Occipital lobe (tissue), 2 donors: ENCODE measurements around the gene LCN6. TPM values are rescaled to one million over a fixed set of nuclear protein-coding genes. Genes with fewer than 3 reads are reported as not detected.
"Not testable (repeated sequence)": the region's sequence is repeated elsewhere in the genome, so short reads cannot be mapped to it uniquely, and the experiment has no call there.

Experiments
- DNase-seq: peaks from one replicate; lab custom pipeline; 2025; lab: John Stamatoyannopoulos, UW
- total RNA-seq: library from RNA; depleted of rRNA; stranded (reverse); fragments of >200 nt; gene quantifications from one replicate; pipeline ENCODE4 v1.2.3, GENCODE V29; 2014

LCN6 gene
- total RNA-seq, 1 donor from 2014 or later = not detected

DNA sequence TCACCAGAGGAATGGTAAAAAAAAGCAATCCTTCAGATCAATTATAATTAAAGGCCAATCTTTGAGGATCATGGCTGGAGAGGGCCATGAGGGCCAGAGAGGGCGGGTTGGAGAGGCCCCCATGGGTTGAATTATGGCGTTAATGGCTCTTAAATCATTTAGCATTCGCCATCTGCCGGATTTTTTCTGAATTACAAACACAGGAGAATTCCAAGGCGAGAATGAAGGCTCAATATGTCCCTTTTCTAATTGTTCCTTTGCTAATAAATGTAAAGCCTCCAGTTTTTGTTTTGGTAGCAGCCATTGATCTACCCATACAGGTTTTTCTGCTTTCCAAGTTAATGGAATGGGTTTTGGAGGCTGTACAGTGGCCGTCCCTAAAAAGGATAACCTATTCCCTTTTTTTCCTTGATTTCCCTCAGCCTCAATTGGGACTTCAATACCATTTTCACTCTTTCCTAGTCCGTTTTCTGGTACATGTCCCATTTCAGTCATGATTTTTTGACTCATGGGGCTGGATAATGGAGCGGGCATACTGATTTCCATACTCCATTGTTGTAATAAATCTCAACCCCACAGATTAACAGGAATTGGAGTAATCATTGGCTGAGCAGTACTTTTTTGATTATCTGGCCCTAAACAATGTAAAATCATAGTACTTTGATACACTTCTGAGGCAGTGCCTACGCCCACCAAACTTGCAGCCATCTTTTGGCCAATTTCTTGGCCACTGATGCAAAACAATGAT is 36.1 kb upstream of the LCN6 start:
- no peak for DNase-seq

DNA sequence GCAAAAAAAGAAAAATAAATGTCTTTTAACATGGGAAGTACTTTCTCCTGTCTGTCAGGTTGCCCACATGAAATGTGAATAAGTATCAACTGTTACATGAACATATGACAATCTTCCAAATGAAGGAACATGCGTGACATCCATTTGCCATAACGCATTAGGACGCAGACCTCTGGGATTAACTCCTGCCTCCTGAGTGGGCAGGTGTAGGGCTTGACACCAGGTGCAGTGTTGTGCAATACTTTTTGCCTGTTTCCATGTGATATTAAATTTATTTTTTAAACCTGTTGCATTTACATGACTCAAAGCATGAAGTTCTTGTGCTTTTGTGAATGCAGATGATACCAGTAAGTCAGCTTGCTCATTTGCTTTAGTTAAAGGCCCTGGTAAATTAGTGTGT is 34.1 kb upstream of the LCN6 start:
- DNase-seq = no peak

DNA sequence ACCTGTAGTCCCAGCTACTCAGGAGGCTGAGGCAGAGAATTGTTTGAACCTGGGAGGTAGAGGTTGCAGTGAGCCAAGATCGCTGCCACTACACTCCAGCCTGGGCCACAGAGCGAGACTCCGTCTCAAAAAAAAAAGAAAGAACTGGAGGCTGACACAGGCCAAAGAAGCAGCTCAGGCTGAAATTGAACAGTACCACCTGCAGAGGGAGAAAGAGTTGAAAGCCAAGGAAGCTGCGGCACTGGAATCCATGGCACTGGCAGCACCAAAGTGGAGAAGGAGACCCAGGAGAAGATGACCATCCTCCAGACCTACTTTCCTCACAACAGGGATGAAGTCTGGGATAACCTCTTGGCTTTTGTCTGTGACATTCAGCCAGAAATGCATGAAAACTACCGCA is 31.5 kb upstream of the LCN6 start:
- DNase-seq = no peak

- DNase-seq = no peak
These were observed 29.0 kb upstream of the LCN6 start for GRCh38 chr9:136777359-136777758.

DNA sequence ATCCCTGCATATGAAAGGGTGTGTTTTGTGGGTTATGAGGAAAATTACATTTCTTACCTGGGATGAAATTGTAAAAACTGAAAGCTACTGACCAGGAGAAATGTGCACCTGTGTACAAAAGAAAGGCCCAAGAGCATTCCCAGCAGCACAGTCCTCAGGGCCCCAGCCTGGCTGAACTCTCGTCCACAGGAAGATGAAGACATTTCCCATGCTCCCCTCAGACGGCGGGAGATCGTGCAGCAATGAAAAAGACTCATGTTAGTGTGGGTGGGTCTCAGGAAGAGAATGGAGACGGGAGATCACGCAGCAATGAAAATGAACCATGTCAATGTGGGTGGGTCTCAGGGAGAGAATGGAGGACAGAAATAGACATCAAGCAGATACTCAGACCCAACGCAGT is 28.6 kb upstream of the LCN6 start:
- DNase-seq = no peak

DNA sequence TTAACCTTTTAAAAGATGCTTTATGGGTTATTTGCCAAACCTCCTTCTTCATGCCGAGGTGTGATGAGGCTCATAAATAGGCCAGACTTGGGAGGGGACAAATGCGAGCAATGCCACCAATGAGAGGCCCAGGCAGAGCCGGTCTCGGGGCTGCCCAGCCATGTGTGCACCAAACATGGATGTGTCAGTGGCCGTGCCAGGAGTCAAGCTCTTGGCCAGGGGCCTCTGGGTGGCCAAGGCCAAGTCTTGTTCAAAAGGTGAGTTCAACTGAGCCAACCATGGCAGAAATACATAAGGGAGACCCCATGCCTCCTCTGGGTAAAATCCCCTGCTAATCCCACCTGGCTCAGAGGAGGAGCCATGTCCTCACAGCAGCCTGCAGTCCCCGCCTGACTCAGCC is 26.9 kb upstream of the LCN6 start:
- no peak for DNase-seq

DNA sequence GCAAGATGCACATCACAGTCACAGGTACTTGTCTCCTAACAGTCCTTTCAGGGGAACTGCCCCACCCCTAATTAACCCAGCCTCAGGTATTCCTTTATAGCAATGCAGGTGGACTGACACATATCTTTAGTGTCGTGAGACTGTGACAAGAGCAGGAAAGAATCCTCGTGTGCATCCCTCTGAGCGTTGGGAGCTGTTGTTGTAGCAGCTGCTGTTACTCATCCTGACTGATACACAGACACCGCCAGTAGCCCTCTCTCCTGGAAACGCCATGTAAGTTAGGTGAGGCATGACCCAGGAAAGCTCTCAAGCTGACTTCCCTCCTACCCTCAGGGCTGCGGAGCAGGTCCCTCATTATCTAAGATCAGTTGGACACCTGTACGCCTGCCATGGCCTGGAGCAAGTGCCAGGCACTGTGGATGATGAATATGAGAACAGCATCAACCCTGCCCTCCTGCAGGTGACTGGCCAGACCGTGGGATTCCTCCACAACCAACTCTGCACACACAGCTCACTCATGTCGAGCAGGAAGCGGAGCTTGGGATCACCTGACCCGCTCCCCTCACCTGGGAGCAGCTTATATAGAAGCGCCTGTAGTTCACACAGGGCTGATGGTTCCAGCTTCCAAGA is 26.2 kb upstream of the LCN6 start:
- DNase-seq = no peak

- DNase-seq = no peak
These were observed 25.2 kb upstream of the LCN6 start for GRCh38 chr9:136773386-136774044.

- no peak for DNase-seq
These were observed 23.6 kb upstream of the LCN6 start for GRCh38 chr9:136771907-136772415.

- DNase-seq = no peak
These were observed 21.4 kb upstream of the LCN6 start for GRCh38 chr9:136769710-136770191.

- not testable (repeated sequence) for DNase-seq
These were observed 18.2 kb upstream of the LCN6 start for GRCh38 chr9:136766410-136767120.

GRCh38 chr9:136765745-136766409 is 17.6 kb upstream of the LCN6 start:
- not testable (repeated sequence) for DNase-seq

DNA sequence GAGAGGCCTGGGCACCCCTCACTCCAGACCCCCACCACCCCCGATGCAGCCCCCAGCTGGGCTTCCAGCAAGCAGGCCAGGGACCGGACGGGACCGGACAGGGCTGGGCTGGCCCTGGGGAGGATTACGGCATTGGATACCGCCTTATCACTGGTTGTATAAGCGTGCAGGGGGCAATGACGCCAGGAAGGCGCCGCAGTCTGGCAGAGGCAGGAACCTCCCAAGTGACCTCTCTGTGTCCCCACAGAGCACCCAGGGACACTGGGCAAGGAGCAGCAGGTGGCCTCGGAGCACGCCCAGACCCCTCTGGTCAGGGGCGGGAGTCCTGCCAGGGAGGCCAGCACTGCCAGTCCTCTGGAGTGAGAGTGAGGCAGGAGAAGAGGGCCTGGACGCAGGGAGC is 16.7 kb upstream of the LCN6 start:
- no peak for DNase-seq

- no peak for DNase-seq
These were observed 16.1 kb upstream of the LCN6 start, which contains the start of gene LCN15 for GRCh38 chr9:136764301-136764891. Gene LCN15 (minus strand): TSS chr9:136764518. CDS start chr9:136764488, 30 bp downstream.

GRCh38 chr9:136763649-136764035 is 15.3 kb upstream of the LCN6 start:
- DNase-seq = no peak

DNA sequence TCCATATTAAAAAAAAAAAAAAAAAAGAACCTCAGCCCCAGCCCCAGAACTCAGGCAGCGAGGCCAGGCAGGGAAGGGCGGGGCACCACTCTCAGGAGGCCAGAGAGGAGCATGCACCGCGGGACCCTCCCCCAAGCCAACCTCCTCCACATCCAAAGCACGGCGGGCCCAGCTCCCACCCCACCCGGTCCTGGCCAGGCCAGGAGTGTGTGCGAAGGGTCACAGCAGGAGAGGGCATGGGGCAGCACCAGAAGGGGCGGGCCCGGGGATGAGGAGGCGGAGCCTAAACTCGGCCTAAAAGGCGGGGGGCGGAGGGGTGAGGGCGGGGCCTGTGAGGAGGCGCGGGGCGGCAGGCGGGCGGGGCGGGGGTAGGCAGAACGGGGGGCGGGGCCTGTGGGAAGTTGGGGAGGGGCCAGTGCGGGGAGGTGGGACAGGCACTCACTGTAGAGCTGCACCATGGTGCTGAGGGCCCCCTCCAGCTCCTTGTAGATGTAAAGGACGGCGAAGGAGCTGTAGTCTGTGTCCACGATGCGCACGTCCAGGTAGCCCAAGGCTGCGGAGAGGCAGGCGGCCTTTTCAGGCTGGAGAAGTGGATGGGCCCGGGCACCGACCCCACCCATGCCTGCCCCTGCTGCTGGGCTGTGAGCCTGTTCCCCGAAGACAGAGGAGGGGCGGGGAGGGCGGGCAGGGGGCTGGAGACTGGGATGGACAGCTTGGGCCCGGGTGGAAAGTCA is 14.8 kb upstream of the LCN6 start:
- no peak for DNase-seq

DNA sequence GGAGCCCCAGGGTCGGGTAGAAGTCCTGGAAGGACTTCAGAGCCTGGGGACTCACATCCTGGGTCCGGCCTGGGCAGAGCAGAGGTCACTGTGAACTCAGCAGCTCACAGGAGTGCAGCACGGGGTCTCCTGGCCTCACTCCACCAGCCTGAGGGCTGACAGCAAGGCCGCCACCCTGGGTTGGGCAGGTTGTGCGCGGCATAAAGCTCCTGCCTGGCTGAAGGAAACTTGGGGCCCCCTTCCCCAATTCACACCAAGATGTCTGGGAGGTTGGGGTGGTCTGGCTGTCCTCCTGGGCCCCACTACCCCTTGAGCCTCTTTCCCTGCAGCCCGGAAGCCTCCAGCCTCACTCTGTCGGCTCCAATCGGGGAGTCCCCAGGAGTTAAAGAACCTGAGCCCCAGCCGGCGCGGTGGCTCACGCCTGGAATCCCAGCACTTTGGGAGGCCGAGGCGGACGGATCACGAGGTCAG is 13.9 kb upstream of the LCN6 start:
- no peak for DNase-seq

DNA sequence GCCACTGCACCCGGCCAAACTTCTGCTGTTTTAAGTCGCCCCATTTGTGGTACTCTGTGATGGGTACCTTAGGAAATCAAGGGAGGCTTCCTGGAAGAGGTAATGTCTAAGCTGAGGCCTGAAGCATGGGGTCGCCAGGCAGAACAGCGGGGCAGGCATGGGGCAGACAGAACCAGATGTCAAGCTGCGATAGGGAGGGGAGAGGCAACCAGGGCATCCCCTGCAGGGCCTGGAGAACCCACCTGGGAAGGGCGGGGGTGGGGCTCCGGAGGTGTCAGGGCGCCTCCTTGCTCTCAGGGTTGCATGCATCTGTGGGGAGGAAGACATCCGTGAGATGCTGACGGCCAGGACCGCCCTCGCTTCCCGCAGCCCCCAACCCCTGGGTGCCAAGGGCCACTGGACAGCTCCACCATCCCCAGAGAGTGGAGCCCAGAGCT is 13.2 kb upstream of the LCN6 start:
- DNase-seq = no peak

DNA sequence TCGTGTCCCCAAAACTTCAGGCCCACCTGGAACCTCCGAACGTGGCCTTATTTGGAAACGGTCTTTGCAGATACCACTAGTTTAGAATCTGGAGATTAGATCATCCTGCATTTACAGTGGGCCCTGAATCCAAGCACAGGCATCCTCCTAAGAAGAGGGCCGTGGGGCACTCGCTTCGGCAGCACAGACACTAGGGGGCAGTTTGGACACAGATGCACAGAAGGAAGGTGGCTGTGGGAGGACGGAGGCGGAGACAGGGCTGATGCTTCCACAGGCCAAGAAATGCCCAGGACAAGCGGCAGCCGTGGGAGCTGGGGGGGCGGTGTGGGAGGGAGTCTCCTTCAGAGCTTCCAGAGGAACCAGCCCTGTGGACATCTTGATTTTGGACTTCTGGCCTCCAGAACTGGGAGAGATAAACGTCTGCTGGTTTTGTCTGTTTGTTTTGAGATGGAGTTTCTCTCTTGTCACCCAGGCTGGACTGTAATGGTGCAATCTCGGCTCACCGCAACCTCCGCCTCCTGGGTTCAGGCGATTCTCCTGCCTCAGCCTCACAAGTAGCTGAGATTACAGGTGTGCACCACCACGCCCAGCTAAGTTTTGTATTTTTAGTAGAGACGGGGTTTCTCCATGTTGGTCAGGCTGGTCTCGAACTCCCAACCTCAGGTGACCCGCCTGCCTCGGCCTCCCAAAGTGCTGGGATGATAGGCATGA is 12.7 kb upstream of the LCN6 start:
- peak; percentile 71 for DNase-seq
